GM18508 (cell line): ENCODE measurements around the gene CHRNA10.

ENCODE experiments used
- ATAC-seq: cut with Tn5 transposase; IDR thresholded peaks from one replicate; pipeline ENCODE4 v1.9.1; 2021; ENCODE audit warnings: moderate number of reproducible peaks; ENCODE audit not compliant: insufficient read depth, unreplicated experiment

Gene CHRNA10

GRCh38 chr11:3637201-3637600, 34.0 kb downstream of the CHRNA10 start:
- ATAC-seq, result no peak

- ATAC-seq, result no peak
Measured at GRCh38 chr11:3635641-3636375, 35.4 kb downstream of the CHRNA10 start.

GRCh38 chr11:3632070-3632660, 39.0 kb downstream of the CHRNA10 start:
- ATAC-seq, result no peak

- ATAC-seq, result no peak
Measured at GRCh38 chr11:3631331-3631730, 39.9 kb downstream of the CHRNA10 start.

GRCh38 chr11:3627291-3627690, 43.9 kb downstream of the CHRNA10 start:
- no peak for ATAC-seq

- ATAC-seq, result no peak
Measured at GRCh38 chr11:3626250-3626960, 44.8 kb downstream of the CHRNA10 start.

GRCh38 chr11:3623767-3624458, 47.3 kb downstream of the CHRNA10 start:
- no peak for ATAC-seq

- no peak for ATAC-seq
Measured at GRCh38 chr11:3623121-3623520, 48.1 kb downstream of the CHRNA10 start.

- no peak for ATAC-seq
Measured at GRCh38 chr11:3622521-3622920, 48.7 kb downstream of the CHRNA10 start.

GRCh38 chr11:3617990-3618389, 53.2 kb downstream of the CHRNA10 start:
- ATAC-seq, result no peak

GRCh38 chr11:3616721-3617460, 54.3 kb downstream of the CHRNA10 start:
- no peak for ATAC-seq

GRCh38 chr11:3615998-3616397, 55.2 kb downstream of the CHRNA10 start:
- ATAC-seq, result no peak
